Stimulated activated CD8-positive, alpha-beta memory T cell treated with anti-CD3 and anti-CD28 coated beads, Interleukin-12 subunit alpha, Interleukin-12 subunit beta, amount 100 ng/mL, for 24 hours (primary cell): Measurements from ENCODE around the gene PRPF18.

Source experiments
- DNase-seq: peaks from one replicate; pipeline ENCODE4 v3.0.0-alpha.2; 2020; ENCODE audit errors: extremely low read depth

The PRPF18 gene

GRCh38 chr10:13637894-13638293, 51.1 kb downstream of the PRPF18 start:
- no peak for DNase-seq

GRCh38 chr10:13642293-13642692, 55.5 kb downstream of the PRPF18 start:
- DNase-seq, result no peak

GRCh38 chr10:13643016-13643415, 56.3 kb downstream of the PRPF18 start:
- no peak for DNase-seq

GRCh38 chr10:13644866-13645265, 58.1 kb downstream of the PRPF18 start:
- DNase-seq, result no peak

GRCh38 chr10:13648425-13648824, 61.7 kb downstream of the PRPF18 start:
- no peak for DNase-seq

GRCh38 chr10:13649844-13650520, 63.2 kb downstream of the PRPF18 start:
- no peak for DNase-seq

- DNase-seq, result no peak
Measured at GRCh38 chr10:13650961-13651360, 64.2 kb downstream of the PRPF18 start.

- no peak for DNase-seq
Measured at GRCh38 chr10:13651969-13652720, 65.4 kb downstream of the PRPF18 start.

GRCh38 chr10:13652860-13653259, 66.1 kb downstream of the PRPF18 start:
- no peak for DNase-seq

GRCh38 chr10:13654118-13654830, 67.5 kb downstream of the PRPF18 start:
- no peak for DNase-seq

GRCh38 chr10:13654846-13655245, 68.1 kb downstream of the PRPF18 start:
- DNase-seq, result no peak

- DNase-seq, result no peak
Measured at GRCh38 chr10:13656337-13657100, 69.8 kb downstream of the PRPF18 start.

- DNase-seq, result no peak
Measured at GRCh38 chr10:13657101-13657680, 70.4 kb downstream of the PRPF18 start.

GRCh38 chr10:13658264-13658663, 71.5 kb downstream of the PRPF18 start:
- DNase-seq, result no peak

- no peak for DNase-seq
Measured at GRCh38 chr10:13658871-13659685, 72.3 kb downstream of the PRPF18 start.

- peak; percentile 15 for DNase-seq
Measured at GRCh38 chr10:13659887-13660550, 73.3 kb downstream of the PRPF18 start.

GRCh38 chr10:13660551-13660920, 73.8 kb downstream of the PRPF18 start:
- DNase-seq, result no peak

GRCh38 chr10:13661256-13661655, 74.5 kb downstream of the PRPF18 start:
- no peak for DNase-seq

- no peak for DNase-seq
Measured at GRCh38 chr10:13665516-13666262, 78.9 kb downstream of the PRPF18 start.

GRCh38 chr10:13668126-13668525, 81.4 kb downstream of the PRPF18 start:
- DNase-seq, result no peak
